HL-60 (cell line): ENCODE data around the gene BTBD2.

ENCODE experiments used
- GABPA ChIP-seq: IDR thresholded peaks from 2 replicates; pipeline ENCODE4 v1.6.1; 2012; ENCODE audit warnings: low read depth
- POLR2AphosphoS5 ChIP-seq: IDR thresholded peaks from 2 replicates; pipeline ENCODE4 v1.6.1; 2012; ENCODE audit warnings: low read depth
- TF ChIP-seq, protein P1 (sequence below): IDR thresholded peaks from 2 replicates; pipeline ENCODE4 v1.6.1; 2012; ENCODE audit warnings: low read depth; ENCODE audit not compliant: insufficient replicate concordance
- TF ChIP-seq, protein P2 (sequence below): IDR thresholded peaks from one replicate; pipeline ENCODE4 v1.5.1; 2011; ENCODE audit warnings: low read length, control low read depth, inconsistent platforms; ENCODE audit not compliant: insufficient read depth

DNA sequence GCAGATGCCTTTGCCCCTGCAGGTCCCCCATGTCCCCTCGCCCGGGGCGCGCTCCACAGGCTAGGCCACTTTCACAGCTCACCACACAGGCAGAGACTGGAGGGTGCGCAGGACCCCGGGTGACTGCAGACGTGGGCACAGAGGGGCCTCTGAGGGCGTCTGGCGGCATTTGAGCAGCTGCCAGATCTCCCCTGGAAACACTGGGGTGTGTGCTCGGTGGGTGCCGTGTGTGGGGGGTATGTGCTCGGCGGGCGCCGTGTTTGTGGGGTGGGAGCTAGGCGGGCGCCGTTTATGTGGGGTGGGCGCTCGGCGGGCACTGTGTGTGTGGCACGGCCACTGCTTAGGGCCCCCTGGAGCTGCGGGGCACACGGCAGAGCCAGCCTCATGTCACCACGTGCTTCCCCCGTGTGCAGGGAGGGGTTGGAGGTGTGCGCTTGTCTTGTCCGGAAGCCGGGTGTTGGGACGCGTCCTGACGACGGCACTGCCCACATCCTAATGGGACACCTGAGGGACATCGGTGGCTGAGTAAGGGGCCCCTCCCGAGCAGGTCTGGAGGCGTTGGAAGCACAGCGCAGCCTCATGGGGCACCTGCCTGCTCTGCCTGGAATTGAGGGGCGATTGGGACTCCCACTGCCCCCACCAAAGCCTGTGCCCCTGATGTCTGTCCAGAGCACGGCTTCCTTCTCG, 57.8 kb downstream of the BTBD2 start:
- TF ChIP-seq, protein P1, sequence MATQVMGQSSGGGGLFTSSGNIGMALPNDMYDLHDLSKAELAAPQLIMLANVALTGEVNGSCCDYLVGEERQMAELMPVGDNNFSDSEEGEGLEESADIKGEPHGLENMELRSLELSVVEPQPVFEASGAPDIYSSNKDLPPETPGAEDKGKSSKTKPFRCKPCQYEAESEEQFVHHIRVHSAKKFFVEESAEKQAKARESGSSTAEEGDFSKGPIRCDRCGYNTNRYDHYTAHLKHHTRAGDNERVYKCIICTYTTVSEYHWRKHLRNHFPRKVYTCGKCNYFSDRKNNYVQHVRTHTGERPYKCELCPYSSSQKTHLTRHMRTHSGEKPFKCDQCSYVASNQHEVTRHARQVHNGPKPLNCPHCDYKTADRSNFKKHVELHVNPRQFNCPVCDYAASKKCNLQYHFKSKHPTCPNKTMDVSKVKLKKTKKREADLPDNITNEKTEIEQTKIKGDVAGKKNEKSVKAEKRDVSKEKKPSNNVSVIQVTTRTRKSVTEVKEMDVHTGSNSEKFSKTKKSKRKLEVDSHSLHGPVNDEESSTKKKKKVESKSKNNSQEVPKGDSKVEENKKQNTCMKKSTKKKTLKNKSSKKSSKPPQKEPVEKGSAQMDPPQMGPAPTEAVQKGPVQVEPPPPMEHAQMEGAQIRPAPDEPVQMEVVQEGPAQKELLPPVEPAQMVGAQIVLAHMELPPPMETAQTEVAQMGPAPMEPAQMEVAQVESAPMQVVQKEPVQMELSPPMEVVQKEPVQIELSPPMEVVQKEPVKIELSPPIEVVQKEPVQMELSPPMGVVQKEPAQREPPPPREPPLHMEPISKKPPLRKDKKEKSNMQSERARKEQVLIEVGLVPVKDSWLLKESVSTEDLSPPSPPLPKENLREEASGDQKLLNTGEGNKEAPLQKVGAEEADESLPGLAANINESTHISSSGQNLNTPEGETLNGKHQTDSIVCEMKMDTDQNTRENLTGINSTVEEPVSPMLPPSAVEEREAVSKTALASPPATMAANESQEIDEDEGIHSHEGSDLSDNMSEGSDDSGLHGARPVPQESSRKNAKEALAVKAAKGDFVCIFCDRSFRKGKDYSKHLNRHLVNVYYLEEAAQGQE = no peak
- TF ChIP-seq, protein P2, sequence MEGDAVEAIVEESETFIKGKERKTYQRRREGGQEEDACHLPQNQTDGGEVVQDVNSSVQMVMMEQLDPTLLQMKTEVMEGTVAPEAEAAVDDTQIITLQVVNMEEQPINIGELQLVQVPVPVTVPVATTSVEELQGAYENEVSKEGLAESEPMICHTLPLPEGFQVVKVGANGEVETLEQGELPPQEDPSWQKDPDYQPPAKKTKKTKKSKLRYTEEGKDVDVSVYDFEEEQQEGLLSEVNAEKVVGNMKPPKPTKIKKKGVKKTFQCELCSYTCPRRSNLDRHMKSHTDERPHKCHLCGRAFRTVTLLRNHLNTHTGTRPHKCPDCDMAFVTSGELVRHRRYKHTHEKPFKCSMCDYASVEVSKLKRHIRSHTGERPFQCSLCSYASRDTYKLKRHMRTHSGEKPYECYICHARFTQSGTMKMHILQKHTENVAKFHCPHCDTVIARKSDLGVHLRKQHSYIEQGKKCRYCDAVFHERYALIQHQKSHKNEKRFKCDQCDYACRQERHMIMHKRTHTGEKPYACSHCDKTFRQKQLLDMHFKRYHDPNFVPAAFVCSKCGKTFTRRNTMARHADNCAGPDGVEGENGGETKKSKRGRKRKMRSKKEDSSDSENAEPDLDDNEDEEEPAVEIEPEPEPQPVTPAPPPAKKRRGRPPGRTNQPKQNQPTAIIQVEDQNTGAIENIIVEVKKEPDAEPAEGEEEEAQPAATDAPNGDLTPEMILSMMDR = no peak
- TF ChIP-seq POLR2AphosphoS5 (no peak), GABPA (no peak)
